Progenitor cell of endocrine pancreas (in vitro differentiated cells): ENCODE measurements around the gene SPATS2L. TPM values are rescaled to one million over a fixed set of nuclear protein-coding genes. Genes with fewer than 3 reads are reported as not detected.

ENCODE experiments used
- DNase-seq: peaks from one replicate; pipeline ENCODE4 v3.0.0; 2021; ENCODE audit warnings: low spot score; ENCODE audit not compliant: unreplicated experiment
- H3K27ac Mint-ChIP-seq: 2 replicates; pipeline ENCODE4 v1.8.0; 2021; ENCODE audit warnings: mild to moderate bottlenecking, moderate library complexity, mixed read lengths
- H3K27me3 Mint-ChIP-seq: 2 replicates; pipeline ENCODE4 v1.8.0; 2021; ENCODE audit warnings: mixed read lengths
- H3K36me3 Mint-ChIP-seq: 2 replicates; pipeline ENCODE4 v1.8.0; 2022; ENCODE audit warnings: mixed read lengths; ENCODE audit not compliant: insufficient read depth
- H3K4me1 Mint-ChIP-seq: 2 replicates; pipeline ENCODE4 v1.8.0; 2021; ENCODE audit warnings: low read depth, mixed read lengths
- H3K4me3 Mint-ChIP-seq: 2 replicates; pipeline ENCODE4 v1.8.0; 2021; ENCODE audit warnings: low read depth, mild to moderate bottlenecking, moderate library complexity, mixed read lengths
- H3K9me3 Mint-ChIP-seq: 2 replicates; pipeline ENCODE4 v1.8.0; 2021; ENCODE audit warnings: low read depth, mixed read lengths
- CTCF ChIP-seq: fragments of 200-600 bp; sonication (generic); IDR thresholded peaks from one replicate; pipeline ENCODE4 v1.5.0; 2021; ENCODE audit warnings: antibody characterized with exemption, mild to moderate bottlenecking; ENCODE audit not compliant: unreplicated experiment
- total RNA-seq: library from RNA; stranded (reverse); gene quantifications from 2 replicates; pipeline ENCODE4 v1.2.1, GENCODE V29; 2021

Gene SPATS2L
- total RNA-seq, 1 donor from 2014 or later = 110 TPM

DNA sequence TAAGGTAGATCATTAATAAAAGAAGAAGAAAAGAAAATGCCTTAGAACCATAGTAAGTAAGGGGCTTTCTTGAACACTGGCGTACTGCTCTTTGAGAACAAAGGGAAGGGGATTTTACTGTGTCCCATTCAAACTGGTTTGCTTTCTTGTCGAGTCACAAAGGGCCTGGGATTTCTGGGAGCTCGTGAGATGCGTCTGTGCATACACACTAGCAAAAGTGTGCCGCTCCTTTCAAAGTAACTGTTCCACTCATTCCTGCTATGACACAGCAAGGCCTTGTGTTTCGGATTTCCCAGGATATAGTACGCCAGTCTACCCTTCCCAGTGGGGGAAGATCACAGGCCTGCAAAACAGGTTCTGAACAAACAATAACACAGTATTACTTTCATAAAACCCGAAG lies 110.4 kb downstream of the SPATS2L start:
- H3K9me3 Mint-ChIP-seq = no peaks in the 10 kb centered on the region
- H3K27me3 Mint-ChIP-seq = no peaks in the 10 kb centered on the region
- no peak for TF ChIP-seq CTCF
- peaks cover 24% of the 10 kb centered on the region for H3K36me3 Mint-ChIP-seq
- peak overlapping the region; percentile 81 for H3K27ac Mint-ChIP-seq
- DNase-seq = no peak
- H3K4me3 Mint-ChIP-seq = no peak overlapping the region
- peaks cover 8% of the 10 kb centered on the region for H3K4me1 Mint-ChIP-seq

- no peaks in the 10 kb centered on the region for H3K9me3 Mint-ChIP-seq
- H3K4me3 Mint-ChIP-seq = no peak overlapping the region
- H3K27me3 Mint-ChIP-seq = no peaks in the 10 kb centered on the region
- peaks cover 25% of the 10 kb centered on the region for H3K36me3 Mint-ChIP-seq
- peak overlapping the region; percentile 81 for H3K27ac Mint-ChIP-seq
- no peak for TF ChIP-seq CTCF
- peaks cover 3% of the 10 kb centered on the region for H3K4me1 Mint-ChIP-seq
- DNase-seq = no peak
Measured at GRCh38 chr2:200417366-200417765, 110.9 kb downstream of the SPATS2L start.

DNA sequence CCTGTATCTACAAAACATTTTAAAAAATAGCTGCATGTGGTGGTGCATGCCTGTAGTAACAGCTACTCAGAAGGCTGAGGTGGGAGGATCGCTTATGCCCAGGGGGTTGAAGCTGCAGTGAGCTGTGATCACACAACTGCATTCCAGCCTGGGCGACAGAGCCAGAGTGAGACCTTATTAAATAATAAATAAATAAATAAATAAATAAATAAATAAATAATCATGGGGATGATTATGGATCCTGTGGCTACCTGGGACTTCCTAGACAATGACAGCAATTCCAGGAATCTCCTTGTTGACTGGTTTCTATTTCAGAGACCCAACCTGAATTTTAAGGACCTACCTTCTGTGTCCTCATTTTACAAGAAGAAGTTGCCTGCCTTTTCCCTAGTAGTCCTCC lies 111.9 kb downstream of the SPATS2L start:
- Mint-ChIP-seq H3K4me1 (peaks cover 2% of the 10 kb centered on the region), H3K9me3 (no peaks in the 10 kb centered on the region), H3K27me3 (no peaks in the 10 kb centered on the region), H3K36me3 (peaks cover 31% of the 10 kb centered on the region), H3K4me3 (no peak overlapping the region), H3K27ac (peak overlapping the region; percentile 84)
- DNase-seq = no peak
- no peak for TF ChIP-seq CTCF

DNA sequence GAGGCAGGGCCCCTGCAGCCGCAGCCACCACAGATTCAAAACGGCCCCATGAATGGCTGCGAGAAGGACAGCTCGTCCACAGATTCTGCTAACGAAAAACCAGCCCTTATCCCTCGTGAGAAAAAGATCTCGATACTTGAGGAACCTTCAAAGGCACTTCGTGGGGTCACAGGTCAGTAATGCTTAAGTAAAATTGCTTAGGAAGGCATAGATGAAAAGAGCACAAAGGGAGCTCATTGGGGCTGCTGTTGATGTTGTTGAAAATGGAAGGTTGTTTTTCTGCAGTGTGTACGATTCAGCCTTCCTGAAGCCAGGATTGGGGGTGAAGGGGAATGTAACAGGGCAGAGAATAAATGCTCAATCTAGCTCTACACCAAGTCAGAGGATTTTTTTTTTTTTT lies 112.8 kb downstream of the SPATS2L start:
- Mint-ChIP-seq H3K27ac (peak overlapping the region; percentile 3), H3K27me3 (no peaks in the 10 kb centered on the region), H3K4me3 (no peak overlapping the region), H3K36me3 (peaks cover 31% of the 10 kb centered on the region), H3K9me3 (no peaks in the 10 kb centered on the region), H3K4me1 (peaks cover 1% of the 10 kb centered on the region)
- TF ChIP-seq CTCF = no peak
- no peak for DNase-seq

GRCh38 chr2:200421270-200421669 lies 114.8 kb downstream of the SPATS2L start:
- H3K27me3 Mint-ChIP-seq = no peaks in the 10 kb centered on the region
- peaks cover 33% of the 10 kb centered on the region for H3K36me3 Mint-ChIP-seq
- no peak overlapping the region for H3K27ac Mint-ChIP-seq
- peaks cover 8% of the 10 kb centered on the region for H3K4me1 Mint-ChIP-seq
- no peaks in the 10 kb centered on the region for H3K9me3 Mint-ChIP-seq
- no peak overlapping the region for H3K4me3 Mint-ChIP-seq
- DNase-seq = no peak
- no peak for TF ChIP-seq CTCF
